GM19452 (cell line): ENCODE measurements around the gene TGM2.

Experiments
- ATAC-seq: cut with Tn5 transposase; IDR thresholded peaks from one replicate; pipeline ENCODE4 v1.9.1; 2021; ENCODE audit not compliant: unreplicated experiment

Gene TGM2

GRCh38 chr20:38199501-38200390, 34.7 kb upstream of the TGM2 start:
- no peak for ATAC-seq

GRCh38 chr20:38198238-38198861, 33.3 kb upstream of the TGM2 start:
- ATAC-seq, result no peak

GRCh38 chr20:38197619-38198018, 32.5 kb upstream of the TGM2 start:
- no peak for ATAC-seq

- no peak for ATAC-seq
Measured at GRCh38 chr20:38197217-38197616, 32.1 kb upstream of the TGM2 start.

GRCh38 chr20:38196592-38196991, 31.5 kb upstream of the TGM2 start:
- ATAC-seq, result no peak

GRCh38 chr20:38196076-38196475, 31.0 kb upstream of the TGM2 start:
- no peak for ATAC-seq

- no peak for ATAC-seq
Measured at GRCh38 chr20:38195521-38195920, 30.5 kb upstream of the TGM2 start.

- no peak for ATAC-seq
Measured at GRCh38 chr20:38194971-38195504, 30.0 kb upstream of the TGM2 start.

GRCh38 chr20:38193586-38194105, 28.6 kb upstream of the TGM2 start:
- no peak for ATAC-seq

- no peak for ATAC-seq
Measured at GRCh38 chr20:38192323-38192885, 27.3 kb upstream of the TGM2 start.

- ATAC-seq, result no peak
Measured at GRCh38 chr20:38191654-38192053, 26.6 kb upstream of the TGM2 start.

GRCh38 chr20:38190936-38191371, 25.9 kb upstream of the TGM2 start:
- ATAC-seq, result no peak

GRCh38 chr20:38190166-38190565, 25.1 kb upstream of the TGM2 start:
- ATAC-seq, result no peak

GRCh38 chr20:38187517-38187916, 22.4 kb upstream of the TGM2 start:
- ATAC-seq, result no peak

GRCh38 chr20:38186788-38187221, 21.7 kb upstream of the TGM2 start:
- no peak for ATAC-seq

GRCh38 chr20:38184101-38184500, 19.0 kb upstream of the TGM2 start:
- ATAC-seq, result no peak

GRCh38 chr20:38181971-38182370, 16.9 kb upstream of the TGM2 start:
- ATAC-seq, result no peak

- peak; percentile 82 for ATAC-seq
Measured at GRCh38 chr20:38181207-38181801, 16.2 kb upstream of the TGM2 start.

GRCh38 chr20:38180781-38181180, 15.7 kb upstream of the TGM2 start:
- ATAC-seq, result no peak

GRCh38 chr20:38179846-38180245, 14.8 kb upstream of the TGM2 start:
- no peak for ATAC-seq

- ATAC-seq, result no peak
Measured at GRCh38 chr20:38178581-38178980, 13.5 kb upstream of the TGM2 start.
